Stimulated activated CD4-positive, alpha-beta T cell treated with anti-CD3 and anti-CD28 coated beads, TNF-alpha, amount 100 ng/mL, for 1 hour (primary cell): ENCODE data around the gene SLC45A2.
"Not testable (repeated sequence)": the region's sequence is repeated elsewhere in the genome, so short reads cannot be mapped to it uniquely, and the experiment has no call there.

Experiments
- DNase-seq, 3 donors: peaks; one replicate each; pipeline ENCODE4 v3.0.0-alpha.2; 2020; ENCODE audit warnings: low read depth in 3 of 3, low spot score in 1 of 3

Gene SLC45A2, protein sequence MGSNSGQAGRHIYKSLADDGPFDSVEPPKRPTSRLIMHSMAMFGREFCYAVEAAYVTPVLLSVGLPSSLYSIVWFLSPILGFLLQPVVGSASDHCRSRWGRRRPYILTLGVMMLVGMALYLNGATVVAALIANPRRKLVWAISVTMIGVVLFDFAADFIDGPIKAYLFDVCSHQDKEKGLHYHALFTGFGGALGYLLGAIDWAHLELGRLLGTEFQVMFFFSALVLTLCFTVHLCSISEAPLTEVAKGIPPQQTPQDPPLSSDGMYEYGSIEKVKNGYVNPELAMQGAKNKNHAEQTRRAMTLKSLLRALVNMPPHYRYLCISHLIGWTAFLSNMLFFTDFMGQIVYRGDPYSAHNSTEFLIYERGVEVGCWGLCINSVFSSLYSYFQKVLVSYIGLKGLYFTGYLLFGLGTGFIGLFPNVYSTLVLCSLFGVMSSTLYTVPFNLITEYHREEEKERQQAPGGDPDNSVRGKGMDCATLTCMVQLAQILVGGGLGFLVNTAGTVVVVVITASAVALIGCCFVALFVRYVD

DNA sequence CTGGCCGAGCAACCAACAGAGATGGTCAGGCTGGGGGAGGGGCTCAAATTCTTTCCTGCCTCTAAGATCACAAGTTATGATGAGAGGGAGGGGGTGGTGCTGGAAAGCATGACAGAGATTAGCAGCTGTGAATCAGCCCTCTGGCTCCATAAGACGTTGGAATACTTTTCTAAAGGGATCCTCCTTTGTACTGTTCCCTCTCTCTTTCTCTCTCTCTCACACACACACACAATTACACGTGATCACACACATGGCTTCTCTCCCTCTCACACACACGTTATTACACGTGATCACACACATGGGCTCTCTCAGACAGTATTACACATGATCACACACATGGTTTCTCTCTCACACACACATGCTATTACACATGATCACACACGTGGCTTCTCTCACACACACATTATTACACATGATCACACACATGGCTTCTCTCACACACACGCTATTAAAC is at the start of gene SLC45A2:
SLC45A2 (minus strand) TSS at position 23 of the 454 bp plus-strand sequence. CDS start 110 bp downstream, outside the sequence.
- no peak for DNase-seq

- DNase-seq: no peak
Measured at GRCh38 chr5:34031966-34032365, 47.5 kb upstream of the SLC45A2 start.

GRCh38 chr5:34031117-34031516 is 46.6 kb upstream of the SLC45A2 start:
- DNase-seq: no peak

DNA sequence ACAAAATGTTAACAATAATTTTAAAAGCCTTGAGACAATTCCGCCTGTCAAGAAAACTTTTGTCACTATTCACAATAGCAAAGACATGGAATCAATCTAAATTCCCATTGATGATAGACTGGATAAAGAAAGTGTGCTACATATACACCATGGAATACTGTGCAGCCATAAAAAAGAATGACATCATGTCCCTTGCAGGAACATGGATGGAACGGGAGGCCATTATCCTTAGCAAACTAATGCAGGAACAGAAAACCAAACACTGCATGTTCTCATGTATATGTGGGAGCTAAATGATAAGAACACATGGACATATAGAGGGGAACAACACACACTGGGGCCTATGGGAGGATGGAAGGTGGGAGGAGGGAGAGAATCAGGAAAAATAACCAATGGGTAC is 46.1 kb upstream of the SLC45A2 start:
- DNase-seq: not testable (repeated sequence)

GRCh38 chr5:34030048-34030447 is 45.6 kb upstream of the SLC45A2 start:
- DNase-seq: no peak

GRCh38 chr5:34028349-34028748 is 43.9 kb upstream of the SLC45A2 start:
- DNase-seq: no peak

- no peak for DNase-seq
Measured at GRCh38 chr5:34026089-34026761, 41.7 kb upstream of the SLC45A2 start.

DNA sequence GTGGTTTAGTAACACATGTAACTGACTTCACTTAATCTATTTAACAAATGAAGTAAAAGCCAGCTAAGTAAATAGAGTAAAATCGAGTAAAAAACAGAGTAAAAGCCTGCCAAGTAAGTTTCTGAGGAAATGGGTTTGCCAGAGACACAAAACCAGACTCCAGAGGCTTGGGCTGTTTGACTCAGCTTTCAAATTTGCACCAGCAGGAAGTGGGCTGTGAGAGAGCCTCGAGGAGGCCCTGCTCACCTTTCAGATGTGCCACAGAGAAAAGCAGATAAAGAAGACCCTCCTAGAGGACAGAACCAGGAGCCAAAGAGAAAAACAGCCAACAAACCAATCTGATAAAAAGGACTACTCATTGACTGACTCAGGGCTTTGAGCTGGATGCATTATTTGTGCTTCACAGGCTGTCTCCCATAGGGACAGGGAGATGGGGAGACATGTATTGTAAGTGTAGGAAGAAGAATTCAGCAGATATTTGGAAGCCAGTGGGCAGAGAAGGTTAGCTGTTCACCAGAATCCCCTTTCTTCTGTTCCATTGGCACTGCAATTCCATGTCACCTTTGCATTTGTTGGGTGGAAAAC is 37.7 kb upstream of the SLC45A2 start:
- DNase-seq: no peak

- no peak for DNase-seq
Measured at GRCh38 chr5:34021334-34021733, 36.8 kb upstream of the SLC45A2 start.

DNA sequence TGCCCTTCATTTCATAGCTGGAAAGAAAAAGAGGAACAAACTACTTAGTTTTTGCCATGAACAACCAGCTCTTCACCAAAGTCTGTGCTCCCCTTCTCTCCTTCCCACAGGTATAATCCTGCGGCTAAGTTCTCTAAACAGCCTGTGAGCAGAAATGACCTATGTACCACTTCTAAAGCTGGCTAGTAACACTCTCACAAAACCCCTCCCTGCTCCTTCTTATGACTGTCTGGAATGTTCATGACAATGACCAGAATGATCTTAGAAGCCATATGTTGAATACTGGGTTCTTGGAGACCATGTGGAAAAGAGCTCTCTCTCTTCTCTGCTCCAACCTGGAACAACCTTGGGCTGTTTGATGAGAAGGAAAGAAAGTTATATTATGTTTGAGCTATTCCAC is 36.2 kb upstream of the SLC45A2 start:
- no peak for DNase-seq

DNA sequence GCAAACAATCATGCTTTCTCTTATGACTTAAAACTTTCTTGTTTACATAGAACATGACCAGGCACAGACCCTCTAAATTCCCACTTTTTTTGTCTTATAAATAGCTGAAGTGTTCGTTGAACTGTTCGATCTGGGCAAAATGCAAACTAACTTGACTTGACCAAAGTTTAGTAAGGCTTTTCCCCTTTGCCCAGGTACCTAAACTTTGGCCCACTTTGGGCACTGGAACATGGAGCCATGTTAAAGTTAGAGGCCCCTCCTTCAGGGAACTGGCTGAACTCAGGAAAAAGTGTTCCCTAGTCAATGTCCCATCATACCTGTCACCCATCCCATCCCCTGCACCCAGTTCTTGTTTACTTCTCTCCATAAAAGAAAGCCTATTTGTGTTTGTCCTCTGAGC is 32.8 kb upstream of the SLC45A2 start:
- no peak for DNase-seq

DNA sequence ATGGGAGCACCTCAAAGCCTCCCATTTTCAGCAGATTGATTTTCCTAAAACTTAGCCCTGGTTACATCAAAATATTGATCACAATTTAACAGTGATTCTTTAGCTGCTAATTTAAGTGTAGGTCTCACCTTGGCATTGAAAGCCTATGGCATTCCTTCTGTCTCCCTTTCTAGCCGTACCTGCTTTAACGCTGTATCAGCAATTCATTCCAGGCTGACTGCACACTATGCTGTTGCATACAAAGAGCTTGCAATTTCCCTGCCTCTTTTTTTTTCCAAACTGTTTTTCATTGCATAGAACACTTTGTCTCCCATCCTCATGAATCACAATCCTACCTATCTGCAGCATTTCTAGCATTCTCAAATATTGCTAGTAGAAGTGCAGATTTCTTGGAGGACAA is 32.3 kb upstream of the SLC45A2 start:
- no peak for DNase-seq

- no peak for DNase-seq
Measured at GRCh38 chr5:34016222-34016621, 31.7 kb upstream of the SLC45A2 start.

- no peak for DNase-seq
Measured at GRCh38 chr5:34015120-34015822, 30.8 kb upstream of the SLC45A2 start.

- DNase-seq: no peak
Measured at GRCh38 chr5:34014626-34015025, 30.1 kb upstream of the SLC45A2 start.

GRCh38 chr5:34013547-34013946 is 29.1 kb upstream of the SLC45A2 start:
- no peak for DNase-seq

- no peak for DNase-seq
Measured at GRCh38 chr5:34012791-34013190, 28.3 kb upstream of the SLC45A2 start.

GRCh38 chr5:34011536-34011935 is 27.0 kb upstream of the SLC45A2 start:
- DNase-seq: no peak

DNA sequence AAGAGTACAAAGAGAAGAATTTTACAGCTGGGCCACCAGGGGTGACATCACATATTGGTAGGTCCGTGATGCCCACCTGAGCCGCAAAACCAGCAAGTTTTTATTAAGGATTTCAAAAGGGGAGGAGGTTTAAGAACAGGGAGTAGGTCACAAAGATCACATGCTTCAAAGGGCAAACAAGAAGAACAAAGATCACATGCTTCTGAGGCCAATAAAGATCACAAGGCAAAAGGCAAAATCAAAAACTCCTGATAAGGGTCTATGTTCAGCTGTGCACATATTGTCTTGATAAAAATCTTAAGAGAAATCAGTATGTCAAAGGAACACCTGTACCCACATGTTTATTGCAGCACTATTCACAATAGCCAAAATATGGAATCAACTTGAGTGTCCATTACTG is 25.7 kb upstream of the SLC45A2 start:
- not testable (repeated sequence) for DNase-seq

DNA sequence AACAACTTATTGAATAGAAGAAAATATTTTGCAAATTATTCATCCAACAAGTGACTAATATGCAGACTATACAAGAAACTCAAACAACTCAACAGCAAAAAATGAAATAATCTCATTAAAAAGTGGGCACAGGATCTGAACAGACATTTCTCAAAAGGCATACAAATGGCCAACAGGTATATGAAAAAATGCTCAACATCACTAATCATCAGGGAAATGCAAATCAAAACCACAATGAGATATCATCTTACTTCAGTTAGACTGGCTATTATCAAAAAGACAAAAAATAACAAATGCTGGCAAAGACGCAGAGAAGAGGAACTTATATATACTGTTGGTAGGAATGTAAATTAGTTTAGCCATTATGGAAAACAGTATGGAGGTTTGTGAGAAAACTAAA is 25.1 kb upstream of the SLC45A2 start:
- no peak for DNase-seq

- no peak for DNase-seq
Measured at GRCh38 chr5:34008802-34009201, 24.3 kb upstream of the SLC45A2 start.
